IMR-90 (cell line): ENCODE data around the gene OR52W1. TPM values are rescaled to one million over a fixed set of nuclear protein-coding genes. Genes with fewer than 3 reads are reported as not detected.

Experiments
- ATAC-seq: fragments of 200-7000 bp; cut with Tn5 transposase; 2 replicates; pipeline ENCODE4 v1.9.1; 2020; ENCODE audit warnings: low read depth, mild to moderate bottlenecking, moderate library complexity
- BruUV-seq: library from RNA; stranded (reverse); fragments of 400-500 nt; replicated peaks from 2 replicates; lab custom pipeline; 2021; lab: Mats Ljungman, UMichigan
- CTCF ChIA-PET: fragments of 300-600 bp; formaldehyde crosslinking; extraction: SDS; loops from one replicate; lab custom pipeline; 2021; ENCODE audit warnings: antibody characterized with exemption; lab: Yijun Ruan, JAX
- POLR2A ChIA-PET: fragments of 300-600 bp; sonication (Branson Sonifier 250); formaldehyde crosslinking; loops from one replicate; lab custom pipeline; 2022; ENCODE audit warnings: antibody characterized with exemption; ENCODE audit not compliant: unreplicated experiment; lab: Charles Lee
- DNase-seq: peaks from one replicate; pipeline ENCODE4 v3.0.0; 2013
- H2AFZ ChIP-seq: replicated peaks from 2 replicates; pipeline ENCODE3; 2013; ENCODE audit warnings: low read length, mild to moderate bottlenecking; ENCODE audit not compliant: poor library complexity
- H2AK5ac ChIP-seq: 2 replicates; pipeline ENCODE4 v1.6.1; 2013; ENCODE audit warnings: low read depth, low read length, inconsistent platforms
- H2AK9ac ChIP-seq: replicated peaks from 2 replicates; pipeline ENCODE3; 2013; ENCODE audit warnings: mild to moderate bottlenecking, low read depth, low read length, moderate library complexity; ENCODE audit not compliant: poor library complexity
- H2BK120ac ChIP-seq: 2 replicates; pipeline ENCODE4 v1.6.1; 2013; ENCODE audit warnings: low read depth, low read length, inconsistent platforms
- H2BK15ac ChIP-seq: 3 replicates; pipeline ENCODE4 v1.6.1; 2013; ENCODE audit warnings: low read depth, low read length, inconsistent platforms
- H2BK20ac ChIP-seq: 2 replicates; pipeline ENCODE4 v1.6.1; 2013; ENCODE audit warnings: low read depth, mild to moderate bottlenecking, inconsistent platforms, low read length, moderate library complexity
- H2BK5ac ChIP-seq: 2 replicates; pipeline ENCODE4 v1.6.1; 2013; ENCODE audit warnings: mild to moderate bottlenecking, low read depth, low read length, inconsistent platforms; ENCODE audit not compliant: poor library complexity, severe bottlenecking
- H3K14ac ChIP-seq: replicated peaks from 2 replicates; pipeline ENCODE4 v1.6.1; 2013; ENCODE audit warnings: low read depth, low read length, inconsistent platforms
- H3K18ac ChIP-seq: 2 replicates; pipeline ENCODE4 v1.6.1; 2013; ENCODE audit warnings: low read depth, low read length, control low read depth
- H3K23ac ChIP-seq: 2 replicates; pipeline ENCODE4 v1.6.1; 2013; ENCODE audit warnings: low read depth, low read length, inconsistent platforms
- H3K27ac ChIP-seq: 2 replicates; pipeline ENCODE4 v1.5.1; 2013; ENCODE audit warnings: mild to moderate bottlenecking, control low read depth, low read length; ENCODE audit not compliant: insufficient read depth
- H3K27me3 ChIP-seq: 2 replicates; pipeline ENCODE4 v1.6.1; 2013; ENCODE audit warnings: low read length; ENCODE audit not compliant: control insufficient read depth, insufficient read depth
- H3K36me3 ChIP-seq: 2 replicates; pipeline ENCODE4 v1.6.1; 2013; ENCODE audit warnings: low read length, mixed read lengths; ENCODE audit not compliant: control insufficient read depth, insufficient read depth
- H3K4ac ChIP-seq: 2 replicates; pipeline ENCODE4 v1.6.1; 2013; ENCODE audit warnings: low read depth, low read length, inconsistent platforms
- H3K4me1 ChIP-seq: 2 replicates; pipeline ENCODE4 v1.6.1; 2013; ENCODE audit warnings: low read length, mixed read lengths; ENCODE audit not compliant: control insufficient read depth, insufficient read depth
- H3K4me2 ChIP-seq: 2 replicates; pipeline ENCODE4 v1.6.1; 2013; ENCODE audit warnings: low read depth, mild to moderate bottlenecking, control low read depth, low read length, moderate library complexity
- H3K4me3 ChIP-seq: 2 replicates; pipeline ENCODE4 v1.5.1; 2013; ENCODE audit warnings: low read depth, mild to moderate bottlenecking, control low read depth, low read length, moderate library complexity; ENCODE audit not compliant: insufficient read depth
- H3K56ac ChIP-seq: 2 replicates; pipeline ENCODE4 v1.6.1; 2013; ENCODE audit warnings: low read length, inconsistent platforms; ENCODE audit not compliant: insufficient read depth; ENCODE audit errors: extremely low read depth
- H3K79me1 ChIP-seq, 2 experiments: 2 replicates each; pipeline ENCODE4 v1.6.1; 2013; ENCODE audit warnings: low read length in 2 of 2, inconsistent platforms in 1 of 2, low read depth in 1 of 2
- H3K9ac ChIP-seq: 2 replicates; pipeline ENCODE4 v1.6.1; 2013; ENCODE audit warnings: low read depth, low read length, control low read depth
- H3K9me1 ChIP-seq: 2 replicates; pipeline ENCODE4 v1.6.1; 2013; ENCODE audit warnings: low read length, inconsistent platforms; ENCODE audit not compliant: insufficient read depth
- H3K9me3 ChIP-seq: 2 replicates; pipeline ENCODE4 v1.6.1; 2013; ENCODE audit warnings: low read length; ENCODE audit not compliant: control insufficient read depth, insufficient read depth
- H4K20me1 ChIP-seq: 2 replicates; pipeline ENCODE4 v1.6.1; 2013; ENCODE audit warnings: low read length, inconsistent platforms; ENCODE audit not compliant: insufficient read depth
- H4K5ac ChIP-seq: 2 replicates; pipeline ENCODE4 v1.6.1; 2013; ENCODE audit warnings: mild to moderate bottlenecking, low read depth, low read length, control low read depth
- H4K8ac ChIP-seq, 2 experiments: 2 replicates each; pipeline ENCODE4 v1.6.1; 2013; ENCODE audit warnings: low read depth in 2 of 2, low read length in 2 of 2, control low read depth in 1 of 2, inconsistent platforms in 1 of 2
- H4K91ac ChIP-seq: 2 replicates; pipeline ENCODE4 v1.6.1; 2013; ENCODE audit warnings: low read depth, low read length, inconsistent platforms; ENCODE audit not compliant: insufficient read depth
- SMC3 ChIP-seq: fragments of 150-350 bp; IDR thresholded peaks from 2 replicates; pipeline ENCODE4 v1.6.1; 2016; ENCODE audit warnings: low read depth, mild to moderate bottlenecking, antibody characterized with exemption, low read length, moderate library complexity
- WGBS, 2 experiments: methylation state at CpG; one replicate each; pipeline versions ENCODE4 v1.1.5 to v1.1.7; 2013; ENCODE audit warnings: missing lambda C conversion rate in 2 of 2; ENCODE audit not compliant: insufficient read length in 1 of 2; ENCODE audit errors: extremely low coverage in 2 of 2; 5-methylcytosine and 5-hydroxymethylcytosine counted together
- dilution Hi-C: fragments of 300-500 bp; cut with HindIII; formaldehyde crosslinking; loops from one replicate; pipeline ENCODE4 v1.14.3; 2018; ENCODE audit warnings: low sequenced_read_pairs; ENCODE audit not compliant: unreplicated experiment
- in situ Hi-C: fragments of 300-500 bp; cut with MboI; formaldehyde crosslinking; loops from 3 replicates; pipeline ENCODE4 v1.14.3; 2019; ENCODE audit warnings: low sequenced_read_pairs, inconsistent platforms, mixed read lengths
- intact Hi-C: fragments of 100-400 bp; cut with micrococcal nuclease; formaldehyde crosslinking; loops from 2 replicates; pipeline ENCODE4 v1.10.0; 2022
- polyA plus RNA-seq, 3 experiments: library from polyadenylated mRNA; depleted of rRNA; stranded (reverse); fragments of >200 nt; gene quantifications; 2 replicates each; pipeline ENCODE4 v1.2.3, GENCODE V29; 2012; ENCODE audit warnings: low replicate concordance in 1 of 3
- total RNA-seq: library from RNA; depleted of rRNA; stranded (reverse); fragments of >200 nt; gene quantifications from 2 replicates; pipeline ENCODE4 v1.2.3, GENCODE V29; 2012
- TF ChIP-seq, protein P1 (sequence below): fragments of 150-350 bp; IDR thresholded peaks from 2 replicates; pipeline ENCODE4 v1.6.1; 2016; ENCODE audit warnings: low read depth, mild to moderate bottlenecking, low read length, moderate library complexity, borderline replicate concordance

OR52W1 gene
- total and polyA plus RNA-seq, 2 of the 4 experiments (the other 2 are of a cell fraction) = not detected

DNA sequence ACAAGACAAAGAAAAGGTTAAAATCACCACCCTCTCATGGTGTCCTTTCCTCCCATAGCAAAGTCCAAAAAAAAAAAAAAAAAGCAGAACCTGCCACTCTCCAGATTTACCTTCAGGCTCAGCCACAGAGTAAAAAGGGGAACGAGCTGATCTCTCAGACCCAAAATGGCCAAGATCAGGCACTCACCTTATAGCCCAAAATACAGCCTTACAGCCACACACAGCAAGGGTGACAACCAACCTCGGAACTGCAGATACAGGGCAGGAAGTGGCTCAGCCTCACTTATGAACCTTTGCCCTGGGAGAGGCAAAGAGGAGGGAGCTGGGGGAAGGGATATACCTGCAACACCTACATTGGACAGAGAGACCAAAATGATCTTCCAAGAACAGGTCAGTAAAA, 30.9 kb downstream of the OR52W1 start:
- Histone ChIP-seq H3K14ac (no peak overlapping the region), H3K23ac (no peak overlapping the region), H4K5ac (no peak overlapping the region), H3K27ac (no peak overlapping the region), H4K91ac (no peak overlapping the region), H4K8ac (no peak overlapping the region), H2BK20ac (no peak overlapping the region), H2BK5ac (no peak overlapping the region), H3K27me3 (no peaks in the 10 kb centered on the region), H2AK9ac (no peak overlapping the region), H3K9ac (no peak overlapping the region), H3K56ac (no peak overlapping the region), H2BK15ac (no peak overlapping the region), H3K9me3 (no peaks in the 10 kb centered on the region), H3K9me1 (0 out of 2 replicates have a peak, but pooled peaks cover 6% of the 10 kb centered on the region), H3K4me1 (0 out of 2 replicates have a peak, but pooled peaks cover 1% of the 10 kb centered on the region), H3K4me3 (no peak overlapping the region), H3K4me2 (no peak overlapping the region), H3K4ac (no peak overlapping the region), H3K36me3 (no peaks in the 10 kb centered on the region), H2AFZ (no peak overlapping the region), H4K20me1 (no peaks in the 10 kb centered on the region), H2BK120ac (no peak overlapping the region), H3K18ac (no peak overlapping the region), H2AK5ac (no peak overlapping the region), H3K79me1 (peaks cover 41 to 56% of the 10 kb centered on the region in 2 experiments)
- in situ Hi-C loops (no loop called here), intact Hi-C loops (no loop called here), dilution Hi-C loops (no loop called here)
- DNase-seq = no peak
- no TSS peak for BruUV-seq
- POLR2A ChIA-PET = no interaction called here
- WGBS, 2 experiments = no CpG with 5 or more reads among the region's 2 CpGs
- TF ChIP-seq, protein P1, sequence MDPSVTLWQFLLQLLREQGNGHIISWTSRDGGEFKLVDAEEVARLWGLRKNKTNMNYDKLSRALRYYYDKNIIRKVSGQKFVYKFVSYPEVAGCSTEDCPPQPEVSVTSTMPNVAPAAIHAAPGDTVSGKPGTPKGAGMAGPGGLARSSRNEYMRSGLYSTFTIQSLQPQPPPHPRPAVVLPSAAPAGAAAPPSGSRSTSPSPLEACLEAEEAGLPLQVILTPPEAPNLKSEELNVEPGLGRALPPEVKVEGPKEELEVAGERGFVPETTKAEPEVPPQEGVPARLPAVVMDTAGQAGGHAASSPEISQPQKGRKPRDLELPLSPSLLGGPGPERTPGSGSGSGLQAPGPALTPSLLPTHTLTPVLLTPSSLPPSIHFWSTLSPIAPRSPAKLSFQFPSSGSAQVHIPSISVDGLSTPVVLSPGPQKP = no peak
- TF ChIP-seq SMC3 = no peak
- CTCF ChIA-PET = interaction anchor here (0.6 to 1.1 kb wide), 3 partner anchors 123 to 526 kb away, joined by 3 to 4 read pairs (median 3); no protein-coding TSS in a partner anchor
- ATAC-seq = no peak
